ENCODE results near the gene CADM1. TPM values are rescaled to one million over a fixed set of nuclear protein-coding genes. Genes with fewer than 3 reads are reported as not detected.

The CADM1 gene
- total RNA-seq, 1 experiment from 2014 or later = 15.5 TPM

- no peaks in the 10 kb centered on the region for H3K27me3 ChIP-seq (ENCODE audit: control insufficient read depth, insufficient read depth, low read length)
- no peak for DNase-seq
- no peaks in the 10 kb centered on the region for H3K36me3 ChIP-seq (replicated peaks; ENCODE audit: control insufficient read depth, insufficient read depth, low read length)
- no peak overlapping the region for H3K4me3 ChIP-seq (ENCODE audit: insufficient read depth, low read depth, low read length)
Observed at GRCh38 chr11:115178705-115179104, 325.5 kb downstream of the CADM1 start.

GRCh38 chr11:115173136-115173535, 331.1 kb downstream of the CADM1 start:
- no peak overlapping the region for H3K4me3 ChIP-seq (ENCODE audit: insufficient read depth, low read depth, low read length)
- no peaks in the 10 kb centered on the region for H3K36me3 ChIP-seq (replicated peaks; ENCODE audit: control insufficient read depth, insufficient read depth, low read length)
- no peaks in the 10 kb centered on the region for H3K27me3 ChIP-seq (ENCODE audit: control insufficient read depth, insufficient read depth, low read length)
- no peak for DNase-seq

GRCh38 chr11:115170133-115170815, 333.9 kb downstream of the CADM1 start:
- H3K4me3 ChIP-seq (ENCODE audit: insufficient read depth, low read depth, low read length) = no peak overlapping the region
- no peaks in the 10 kb centered on the region for H3K27me3 ChIP-seq (ENCODE audit: control insufficient read depth, insufficient read depth, low read length)
- no peaks in the 10 kb centered on the region for H3K36me3 ChIP-seq (replicated peaks; ENCODE audit: control insufficient read depth, insufficient read depth, low read length)
- peak; percentile 51 for DNase-seq

- Histone ChIP-seq H3K36me3 (replicated peaks; ENCODE audit: control insufficient read depth, insufficient read depth, low read length) (no peaks in the 10 kb centered on the region), H3K27me3 (ENCODE audit: control insufficient read depth, insufficient read depth, low read length) (no peaks in the 10 kb centered on the region), H3K4me3 (ENCODE audit: insufficient read depth, low read depth, low read length) (no peak overlapping the region)
- DNase-seq = no peak
Observed at GRCh38 chr11:115169251-115169650, 335.0 kb downstream of the CADM1 start.

- H3K4me3 ChIP-seq (ENCODE audit: insufficient read depth, low read depth, low read length) = no peak overlapping the region
- DNase-seq = no peak
- H3K27me3 ChIP-seq (ENCODE audit: control insufficient read depth, insufficient read depth, low read length) = no peaks in the 10 kb centered on the region
- no peaks in the 10 kb centered on the region for H3K36me3 ChIP-seq (replicated peaks; ENCODE audit: control insufficient read depth, insufficient read depth, low read length)
Observed at GRCh38 chr11:115168686-115169085, 335.5 kb downstream of the CADM1 start.

- DNase-seq = no peak
- H3K27me3 ChIP-seq (ENCODE audit: control insufficient read depth, insufficient read depth, low read length) = no peaks in the 10 kb centered on the region
- H3K4me3 ChIP-seq (ENCODE audit: insufficient read depth, low read depth, low read length) = no peak overlapping the region
- no peaks in the 10 kb centered on the region for H3K36me3 ChIP-seq (replicated peaks; ENCODE audit: control insufficient read depth, insufficient read depth, low read length)
Observed at GRCh38 chr11:115168229-115168671, 336.0 kb downstream of the CADM1 start.

- Histone ChIP-seq H3K4me3 (ENCODE audit: insufficient read depth, low read depth, low read length) (no peak overlapping the region), H3K36me3 (replicated peaks; ENCODE audit: control insufficient read depth, insufficient read depth, low read length) (no peaks in the 10 kb centered on the region), H3K27me3 (ENCODE audit: control insufficient read depth, insufficient read depth, low read length) (no peaks in the 10 kb centered on the region)
- DNase-seq = no peak
Observed at GRCh38 chr11:115167456-115167855, 336.8 kb downstream of the CADM1 start.

- DNase-seq = no peak
Observed at GRCh38 chr11:115166820-115167219, 337.4 kb downstream of the CADM1 start.

GRCh38 chr11:115164774-115165173, 339.4 kb downstream of the CADM1 start:
- Histone ChIP-seq H3K27me3 (ENCODE audit: control insufficient read depth, insufficient read depth, low read length) (no peaks in the 10 kb centered on the region), H3K4me3 (ENCODE audit: insufficient read depth, low read depth, low read length) (no peak overlapping the region), H3K36me3 (replicated peaks; ENCODE audit: control insufficient read depth, insufficient read depth, low read length) (no peaks in the 10 kb centered on the region)
- peak; percentile 58 for DNase-seq

More at GRCh38 chr11:115166820-115167219, 337.4 kb downstream of the CADM1 start:
- Histone ChIP-seq H3K27me3 (ENCODE audit: control insufficient read depth, insufficient read depth, low read length) (no peaks in the 10 kb centered on the region), H3K4me3 (ENCODE audit: insufficient read depth, low read depth, low read length) (no peak overlapping the region), H3K36me3 (replicated peaks; ENCODE audit: control insufficient read depth, insufficient read depth, low read length) (no peaks in the 10 kb centered on the region)

GRCh38 chr11:115162919-115163318, 341.3 kb downstream of the CADM1 start:
- Histone ChIP-seq H3K27me3 (ENCODE audit: control insufficient read depth, insufficient read depth, low read length) (no peaks in the 10 kb centered on the region), H3K4me3 (ENCODE audit: insufficient read depth, low read depth, low read length) (no peak overlapping the region), H3K36me3 (replicated peaks; ENCODE audit: control insufficient read depth, insufficient read depth, low read length) (no peaks in the 10 kb centered on the region)
- DNase-seq = no peak

- Histone ChIP-seq H3K36me3 (replicated peaks; ENCODE audit: control insufficient read depth, insufficient read depth, low read length) (no peaks in the 10 kb centered on the region), H3K27me3 (ENCODE audit: control insufficient read depth, insufficient read depth, low read length) (no peaks in the 10 kb centered on the region), H3K4me3 (ENCODE audit: insufficient read depth, low read depth, low read length) (no peak overlapping the region)
- no peak for DNase-seq
Observed at GRCh38 chr11:115161876-115162275, 342.3 kb downstream of the CADM1 start.

GRCh38 chr11:115159207-115159606, 345.0 kb downstream of the CADM1 start:
- no peaks in the 10 kb centered on the region for H3K36me3 ChIP-seq (replicated peaks; ENCODE audit: control insufficient read depth, insufficient read depth, low read length)
- H3K4me3 ChIP-seq (ENCODE audit: insufficient read depth, low read depth, low read length) = no peak overlapping the region
- no peak for DNase-seq
- H3K27me3 ChIP-seq (ENCODE audit: control insufficient read depth, insufficient read depth, low read length) = no peaks in the 10 kb centered on the region

- DNase-seq = no peak
- H3K27me3 ChIP-seq (ENCODE audit: control insufficient read depth, insufficient read depth, low read length) = no peaks in the 10 kb centered on the region
- no peaks in the 10 kb centered on the region for H3K36me3 ChIP-seq (replicated peaks; ENCODE audit: control insufficient read depth, insufficient read depth, low read length)
- H3K4me3 ChIP-seq (ENCODE audit: insufficient read depth, low read depth, low read length) = no peak overlapping the region
Observed at GRCh38 chr11:115158053-115158452, 346.2 kb downstream of the CADM1 start.

GRCh38 chr11:115157247-115157646, 347.0 kb downstream of the CADM1 start:
- no peak overlapping the region for H3K4me3 ChIP-seq (ENCODE audit: insufficient read depth, low read depth, low read length)
- H3K36me3 ChIP-seq (replicated peaks; ENCODE audit: control insufficient read depth, insufficient read depth, low read length) = no peaks in the 10 kb centered on the region
- DNase-seq = no peak
- H3K27me3 ChIP-seq (ENCODE audit: control insufficient read depth, insufficient read depth, low read length) = no peaks in the 10 kb centered on the region

- Histone ChIP-seq H3K4me3 (ENCODE audit: insufficient read depth, low read depth, low read length) (no peak overlapping the region), H3K27me3 (ENCODE audit: control insufficient read depth, insufficient read depth, low read length) (no peaks in the 10 kb centered on the region), H3K36me3 (replicated peaks; ENCODE audit: control insufficient read depth, insufficient read depth, low read length) (no peaks in the 10 kb centered on the region)
- no peak for DNase-seq
Observed at GRCh38 chr11:115155978-115156377, 348.2 kb downstream of the CADM1 start.

GRCh38 chr11:115155320-115155719, 348.9 kb downstream of the CADM1 start:
- DNase-seq = no peak
- H3K4me3 ChIP-seq (ENCODE audit: insufficient read depth, low read depth, low read length) = no peak overlapping the region
- H3K36me3 ChIP-seq (replicated peaks; ENCODE audit: control insufficient read depth, insufficient read depth, low read length) = no peaks in the 10 kb centered on the region
- no peaks in the 10 kb centered on the region for H3K27me3 ChIP-seq (ENCODE audit: control insufficient read depth, insufficient read depth, low read length)

All from H7 (cell line).